Astrocyte (in vitro differentiated cells and primary cell): ENCODE data around the gene FLNC. TPM values are rescaled to one million over a fixed set of nuclear protein-coding genes. Genes with fewer than 3 reads are reported as not detected.

ENCODE experiments used
- DNase-seq: peaks from one replicate; pipeline ENCODE4 v3.0.0-alpha.2; 2010; ENCODE audit warnings: low read depth
- FAIRE-seq: peaks from 2 replicates; lab custom pipeline; 2011; peaks lifted over from hg19 to GRCh38; lab: Jason Lieb, UNC
- H2AFZ ChIP-seq: 2 replicates; pipeline ENCODE4 v1.6.0; 2012; ENCODE audit warnings: low read depth, low read length, inconsistent platforms
- H3K27ac ChIP-seq: 2 replicates; pipeline ENCODE4 v1.5.1; 2011; ENCODE audit warnings: low read depth, low read length, inconsistent platforms
- H3K27me3 ChIP-seq: 2 replicates; pipeline ENCODE4 v1.6.0; 2011; ENCODE audit warnings: low read length, inconsistent platforms; ENCODE audit not compliant: insufficient read depth
- H3K36me3 ChIP-seq: 2 replicates; pipeline ENCODE4 v1.5.1; 2011; ENCODE audit warnings: low read length, inconsistent platforms; ENCODE audit not compliant: insufficient read depth
- H3K4me1 ChIP-seq: 2 replicates; pipeline ENCODE4 v1.5.1; 2011; ENCODE audit warnings: low read length, inconsistent platforms; ENCODE audit not compliant: insufficient read depth
- H3K4me2 ChIP-seq: 2 replicates; pipeline ENCODE4 v1.6.0; 2012; ENCODE audit warnings: low read length, inconsistent platforms
- H3K4me3 ChIP-seq: 2 replicates; pipeline ENCODE4 v1.5.1; 2011; ENCODE audit warnings: low read depth, mild to moderate bottlenecking, low read length, inconsistent platforms; ENCODE audit not compliant: insufficient read depth
- H3K79me2 ChIP-seq: 2 replicates; pipeline ENCODE4 v1.6.0; 2012; ENCODE audit warnings: mild to moderate bottlenecking, low read length, inconsistent platforms; ENCODE audit not compliant: insufficient read depth
- H3K9ac ChIP-seq: 2 replicates; pipeline ENCODE4 v1.6.0; 2012; ENCODE audit warnings: mild to moderate bottlenecking, low read length, inconsistent platforms
- H3K9me3 ChIP-seq: 2 replicates; pipeline ENCODE4 v1.5.1; 2012; ENCODE audit warnings: low read depth, mild to moderate bottlenecking, low read length, inconsistent platforms; ENCODE audit not compliant: insufficient read depth
- H4K20me1 ChIP-seq: 2 replicates; pipeline ENCODE4 v1.6.0; 2012; ENCODE audit warnings: low read length, inconsistent platforms; ENCODE audit not compliant: insufficient read depth
- H3K27ac Mint-ChIP-seq: one replicate; pipeline ENCODE4 v1.8.0; 2021; ENCODE audit warnings: mild to moderate bottlenecking, mixed read lengths; ENCODE audit not compliant: unreplicated experiment
- H3K27me3 Mint-ChIP-seq: one replicate; pipeline ENCODE4 v1.8.0; 2021; ENCODE audit warnings: low read depth, mixed read lengths; ENCODE audit not compliant: unreplicated experiment
- H3K36me3 Mint-ChIP-seq: one replicate; pipeline ENCODE4 v1.8.0; 2021; ENCODE audit warnings: low read depth, mixed read lengths; ENCODE audit not compliant: unreplicated experiment
- H3K4me1 Mint-ChIP-seq: one replicate; pipeline ENCODE4 v1.8.0; 2021; ENCODE audit warnings: low read depth, mixed read lengths; ENCODE audit not compliant: unreplicated experiment
- H3K4me3 Mint-ChIP-seq: one replicate; pipeline ENCODE4 v1.8.0; 2021; ENCODE audit warnings: mild to moderate bottlenecking, moderate library complexity, mixed read lengths; ENCODE audit not compliant: unreplicated experiment
- H3K9me3 Mint-ChIP-seq: one replicate; pipeline ENCODE4 v1.8.0; 2021; ENCODE audit warnings: mild to moderate bottlenecking, mixed read lengths; ENCODE audit not compliant: unreplicated experiment
- CTCF ChIP-seq: IDR thresholded peaks from 2 replicates; pipeline ENCODE4 v1.5.1; 2011; ENCODE audit warnings: low read depth, mild to moderate bottlenecking, inconsistent platforms, low read length, moderate library complexity; ENCODE audit not compliant: insufficient read depth
- EZH2 ChIP-seq: IDR thresholded peaks from 2 replicates; pipeline ENCODE4 v1.6.1; 2012; ENCODE audit warnings: mild to moderate bottlenecking, low read length, inconsistent platforms; ENCODE audit not compliant: insufficient read depth
- total RNA-seq: library from RNA; stranded (reverse); gene quantifications from 2 replicates; pipeline ENCODE4 v1.2.1, GENCODE V29; 2021

FLNC gene
- total RNA-seq, 1 donor from 2014 or later = 364 TPM

DNA sequence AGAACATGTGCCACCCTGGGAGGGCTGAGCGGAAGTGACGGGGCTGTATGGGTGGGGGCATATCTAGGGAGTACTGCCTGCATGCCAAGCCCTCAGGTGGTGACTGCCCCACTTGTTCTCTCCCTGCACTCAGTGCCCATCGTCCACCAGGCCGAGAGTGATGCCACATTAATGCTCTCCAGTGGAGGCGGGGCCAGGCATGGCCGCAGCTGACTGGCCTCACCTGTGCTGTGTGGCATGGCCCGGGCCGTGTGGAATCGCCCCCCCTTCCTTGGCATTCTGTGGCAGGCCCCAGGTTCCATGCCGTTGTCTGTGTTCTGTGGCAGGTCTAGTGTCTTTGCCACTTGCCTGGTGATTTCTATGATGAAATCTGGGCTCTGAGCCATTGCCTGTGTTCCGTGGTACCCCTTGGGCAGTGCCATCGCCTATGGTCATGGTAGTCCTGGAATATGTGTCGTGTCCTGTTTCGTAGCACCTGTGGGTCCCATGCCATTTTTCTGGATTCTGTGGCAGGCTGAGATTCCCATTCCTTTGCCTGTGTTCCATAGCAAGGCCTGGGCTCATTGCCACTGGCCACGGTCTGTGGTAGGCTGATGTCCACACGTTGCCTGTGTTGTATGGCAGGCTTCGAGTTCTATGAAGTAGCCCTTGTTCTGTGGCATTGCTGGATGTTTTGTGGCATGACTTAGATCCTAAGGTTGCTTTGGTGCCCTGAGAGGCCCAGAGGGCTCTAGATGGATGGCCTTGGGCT, 8.9 kb downstream of the FLNC start:
- peaks cover 34% of the 10 kb centered on the region for H3K4me1 ChIP-seq
- no peak overlapping the region for H3K4me3 ChIP-seq
- no peak overlapping the region for H3K4me2 ChIP-seq
- FAIRE-seq (no peak), DNase-seq (no peak)
- no peak overlapping the region for H3K27ac ChIP-seq
- H3K27me3 ChIP-seq = no peaks in the 10 kb centered on the region
- H3K27me3 Mint-ChIP-seq = no peaks in the 10 kb centered on the region
- H3K9me3 Mint-ChIP-seq = no peaks in the 10 kb centered on the region
- H3K4me1 Mint-ChIP-seq = peaks cover 7% of the 10 kb centered on the region
- peaks cover 95% of the 10 kb centered on the region for H4K20me1 ChIP-seq
- H3K27ac Mint-ChIP-seq = no peak overlapping the region
- peaks cover 24% of the 10 kb centered on the region for H3K36me3 Mint-ChIP-seq
- no peak overlapping the region for H3K9ac ChIP-seq
- H3K79me2 ChIP-seq = peaks cover 71% of the 10 kb centered on the region
- no peak for TF ChIP-seq CTCF
- TF ChIP-seq EZH2 = no peak
- H3K4me3 Mint-ChIP-seq = no peak overlapping the region
- no peaks in the 10 kb centered on the region for H3K9me3 ChIP-seq
- H2AFZ ChIP-seq = no peak overlapping the region
- peaks cover 67% of the 10 kb centered on the region for H3K36me3 ChIP-seq

DNA sequence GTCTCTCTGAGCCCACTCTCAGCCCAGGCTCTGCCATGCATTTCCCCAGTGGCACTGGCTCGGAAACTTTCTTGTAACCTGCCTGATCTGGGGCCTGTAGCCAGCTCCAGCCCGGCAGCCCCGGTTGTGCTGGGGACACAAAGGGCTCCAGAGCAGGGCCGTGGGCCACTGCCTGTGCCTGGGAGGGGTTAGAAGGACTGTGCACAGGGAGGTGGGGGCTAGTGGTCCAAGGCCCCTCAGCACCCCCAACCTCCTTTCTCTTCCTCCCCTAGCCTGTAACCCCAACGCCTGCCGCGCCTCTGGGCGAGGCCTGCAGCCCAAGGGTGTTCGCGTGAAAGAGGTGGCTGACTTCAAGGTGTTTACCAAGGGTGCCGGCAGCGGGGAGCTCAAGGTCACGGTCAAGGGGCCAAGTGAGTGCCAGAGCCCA, 9.6 kb downstream of the FLNC start:
- Histone ChIP-seq H2AFZ (no peak overlapping the region), H3K4me3 (no peak overlapping the region), H3K9me3 (no peaks in the 10 kb centered on the region), H3K4me2 (no peak overlapping the region), H4K20me1 (peaks cover 97% of the 10 kb centered on the region), H3K79me2 (peaks cover 69% of the 10 kb centered on the region), H3K27me3 (no peaks in the 10 kb centered on the region), H3K27ac (no peak overlapping the region), H3K4me1 (peaks cover 31% of the 10 kb centered on the region), H3K9ac (no peak overlapping the region), H3K36me3 (peaks cover 70% of the 10 kb centered on the region)
- Mint-ChIP-seq H3K36me3 (peaks cover 21% of the 10 kb centered on the region), H3K27ac (no peak overlapping the region), H3K4me1 (peaks cover 2% of the 10 kb centered on the region), H3K9me3 (no peaks in the 10 kb centered on the region), H3K27me3 (no peaks in the 10 kb centered on the region), H3K4me3 (no peak overlapping the region)
- no peak for DNase-seq
- TF ChIP-seq CTCF = no peak
- no peak for TF ChIP-seq EZH2
- no peak for FAIRE-seq
